Esophagus (tissue), 2 donors: ENCODE results near the gene CHRFAM7A. TPM values are rescaled to one million over a fixed set of nuclear protein-coding genes. Genes with fewer than 3 reads are reported as not detected.
"Not testable (repeated sequence)": the region's sequence is repeated elsewhere in the genome, so short reads cannot be mapped to it uniquely, and the experiment has no call there.

ENCODE experiments used
- H3K27ac ChIP-seq, 2 donors: one replicate each; pipeline ENCODE4 v1.5.1; 2013; ENCODE audit warnings: low read depth in 2 of 2, mild to moderate bottlenecking in 2 of 2, inconsistent platforms in 1 of 2, low read length in 1 of 2, moderate library complexity in 1 of 2
- H3K27me3 ChIP-seq, 2 donors: one replicate each; pipeline ENCODE4 v1.6.1; 2013; ENCODE audit warnings: low read length in 2 of 2, control low read depth in 1 of 2, mild to moderate bottlenecking in 1 of 2; ENCODE audit not compliant: insufficient read depth in 2 of 2, control insufficient read depth in 1 of 2
- H3K36me3 ChIP-seq, 2 donors: one replicate each; pipeline ENCODE4 v1.6.1; 2013; ENCODE audit warnings: low read length in 1 of 2; ENCODE audit not compliant: control insufficient read depth in 2 of 2, insufficient read depth in 2 of 2
- H3K4me1 ChIP-seq, 2 donors: one replicate each; pipeline ENCODE4 v1.6.1; 2013; ENCODE audit warnings: low read length in 1 of 2; ENCODE audit not compliant: control insufficient read depth in 2 of 2, insufficient read depth in 2 of 2
- H3K4me3 ChIP-seq, 2 donors: one replicate each; pipeline ENCODE4 v1.5.1; 2013; ENCODE audit warnings: low read length in 2 of 2, mild to moderate bottlenecking in 2 of 2, low read depth in 1 of 2, moderate library complexity in 1 of 2
- H3K9me3 ChIP-seq, 2 donors: one replicate each; pipeline ENCODE4 v1.6.1; 2013; ENCODE audit warnings: mild to moderate bottlenecking in 2 of 2, low read depth in 1 of 2, low read length in 1 of 2, moderate library complexity in 1 of 2; ENCODE audit not compliant: control insufficient read depth in 2 of 2, insufficient read depth in 1 of 2
- WGBS, 2 donors: extraction: QIAGEN DNeasy Blood & Tissue Kit; methylation state at CpG; one replicate each; pipeline ENCODE4 v1.1.7; 2013; 5-methylcytosine and 5-hydroxymethylcytosine counted together
- polyA plus RNA-seq, 2 donors: library from polyadenylated mRNA; stranded (reverse); fragments of 200-250 nt; gene quantifications; one replicate each; pipeline ENCODE4 v1.2.3, GENCODE V29; 2013
- donor health status: healthy with polysubstance abuse.
- donor health status: Bipolar disorder and iron deficiency.

The CHRFAM7A gene
- under 1 TPM; 0.06 to 0.16 TPM for polyA plus RNA-seq

- not testable (repeated sequence) for H3K27ac ChIP-seq, H3K4me1 ChIP-seq, H3K4me3 ChIP-seq, H3K36me3 ChIP-seq, H3K27me3 ChIP-seq, H3K9me3 ChIP-seq
- WGBS, 2 donors: 1% methylated on average over 13 of the region's 74 CpGs; no CpG with 5 or more reads in 1 of the 2 donors
Measured at GRCh38 chr15:30392766-30393663, at the start of gene CHRFAM7A. TSS of gene CHRFAM7A (minus strand) at chr15:30393540. CDS start at chr15:30383351, 10,189 bp downstream.

DNA sequence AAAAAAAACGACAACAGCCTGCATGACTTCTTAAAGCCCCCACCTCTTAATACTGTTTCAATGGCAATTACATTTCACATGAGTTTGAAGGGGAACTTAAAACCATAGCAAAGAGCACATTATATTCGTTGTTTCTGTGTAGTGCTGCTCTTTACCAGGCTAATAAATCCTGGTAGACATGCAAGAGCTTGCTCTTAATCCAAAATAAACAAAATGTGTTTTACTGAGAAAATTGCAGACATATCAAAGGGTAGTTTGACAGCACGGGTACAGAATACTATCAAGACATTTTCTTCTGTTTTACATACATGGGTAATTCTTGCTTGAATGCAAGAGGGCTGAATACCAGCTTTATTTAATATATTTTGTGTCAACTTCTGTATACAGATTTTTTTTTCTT is 45.0 kb upstream of the CHRFAM7A start:
- not testable (repeated sequence) for H3K9me3 ChIP-seq, H3K27ac ChIP-seq, H3K4me1 ChIP-seq, H3K4me3 ChIP-seq, H3K27me3 ChIP-seq, H3K36me3 ChIP-seq
- 17 to 21% methylated on average over 1 to 2 of the region's 3 CpGs for WGBS, 2 donors

DNA sequence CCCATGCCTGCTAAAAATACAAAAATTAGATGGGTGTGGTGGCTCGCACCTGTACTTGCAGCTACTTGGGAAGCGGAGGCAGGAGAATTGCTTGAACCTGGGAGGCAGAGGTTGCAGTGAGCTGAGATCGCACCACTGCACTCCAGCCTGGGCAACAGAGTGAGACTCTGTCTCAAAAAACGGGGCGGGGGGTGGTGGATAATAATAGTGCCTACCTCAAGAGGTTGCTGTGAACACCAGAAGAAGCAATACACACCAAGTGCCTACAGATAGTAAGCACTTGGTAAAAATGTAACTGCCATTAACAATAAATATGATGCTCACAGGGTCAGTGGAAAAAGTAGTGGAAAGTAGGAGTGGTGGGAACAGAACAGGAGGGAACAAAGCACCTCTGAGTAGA is 42.5 kb upstream of the CHRFAM7A start:
- H3K36me3 ChIP-seq, H3K27ac ChIP-seq, H3K9me3 ChIP-seq, H3K4me3 ChIP-seq, H3K4me1 ChIP-seq, H3K27me3 ChIP-seq: not testable (repeated sequence)
- 87 to 96% methylated on average over 3 of the region's 5 CpGs for WGBS, 2 donors

GRCh38 chr15:30420723-30421122 is 27.4 kb upstream of the CHRFAM7A start:
- not testable (repeated sequence) for H3K9me3 ChIP-seq, H3K36me3 ChIP-seq, H3K27ac ChIP-seq, H3K27me3 ChIP-seq, H3K4me1 ChIP-seq, H3K4me3 ChIP-seq
- 74 to 86% methylated on average over 4 to 6 of the region's 6 CpGs for WGBS, 2 donors

DNA sequence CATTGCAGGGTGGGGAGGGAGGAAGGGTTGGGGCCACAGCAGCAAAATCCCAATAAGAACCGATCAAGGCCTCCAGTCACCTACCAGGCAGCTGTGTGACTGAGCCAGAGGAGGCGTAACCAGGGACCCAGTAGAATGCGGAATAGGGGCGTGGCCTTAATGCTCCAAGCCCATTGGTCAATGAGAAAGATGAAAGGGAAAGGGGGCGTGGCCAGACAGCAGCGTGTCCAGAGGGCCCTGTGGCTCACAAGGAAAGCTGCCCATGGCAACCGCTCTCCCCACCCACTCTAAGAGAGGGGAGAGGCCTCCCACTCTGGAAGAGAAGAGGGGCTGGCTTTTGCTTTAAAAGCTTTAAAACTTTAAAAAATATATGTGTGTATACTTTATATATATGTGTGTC is 20.8 kb upstream of the CHRFAM7A start, which contains the start of gene GOLGA8R:
Gene GOLGA8R, minus strand, starts transcription at position 101 of the 400 bp plus-strand sequence. Its CDS starts 98 bp downstream, at position 3.
- H3K36me3 ChIP-seq, H3K27ac ChIP-seq, H3K9me3 ChIP-seq, H3K27me3 ChIP-seq, H3K4me1 ChIP-seq, H3K4me3 ChIP-seq: not testable (repeated sequence)
- WGBS, 2 donors: no CpG with 5 or more reads among the region's 7 CpGs

DNA sequence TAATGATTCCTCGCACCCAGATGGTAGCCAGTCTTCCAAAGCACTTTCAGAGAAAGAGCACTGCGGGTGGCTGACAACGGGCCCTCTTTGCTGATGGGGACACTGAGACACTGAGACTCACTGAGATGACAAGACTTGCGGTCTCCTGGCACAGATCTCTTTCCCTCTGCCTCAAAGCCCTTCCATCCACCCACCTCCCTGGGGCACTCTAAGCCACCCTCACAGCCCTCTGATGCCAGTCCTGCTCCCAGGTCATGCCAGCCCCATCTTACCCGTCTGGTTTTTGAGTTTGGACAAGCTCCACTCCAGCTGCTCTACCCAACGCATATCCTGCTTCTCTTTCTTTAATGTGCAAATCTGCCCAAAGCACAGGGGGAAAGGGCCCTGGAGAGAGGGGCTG is 14.3 kb upstream of the CHRFAM7A start:
- not testable (repeated sequence) for H3K4me1 ChIP-seq, H3K4me3 ChIP-seq, H3K27ac ChIP-seq, H3K36me3 ChIP-seq, H3K9me3 ChIP-seq, H3K27me3 ChIP-seq
- whole genome bisulfite sequencing, 2 donors: 77 to 87% methylated on average over 5 of the region's 6 CpGs

- H3K9me3 ChIP-seq, H3K36me3 ChIP-seq, H3K27me3 ChIP-seq, H3K4me3 ChIP-seq, H3K27ac ChIP-seq, H3K4me1 ChIP-seq: not testable (repeated sequence)
- WGBS, 2 donors: 0 to 7% methylated on average over 2 of the region's 6 CpGs
Measured at GRCh38 chr15:30398988-30399387, 5.6 kb upstream of the CHRFAM7A start.

GRCh38 chr15:30393664-30393991 is 288 bp upstream of the CHRFAM7A start:
- H3K4me3 ChIP-seq, H3K27ac ChIP-seq, H3K27me3 ChIP-seq, H3K36me3 ChIP-seq, H3K4me1 ChIP-seq, H3K9me3 ChIP-seq: not testable (repeated sequence)
- WGBS, 2 donors: 14% methylated on average over 5 of the region's 23 CpGs; no CpG with 5 or more reads in 1 of the 2 donors

GRCh38 chr15:30386318-30386887 is 6.9 kb downstream of the CHRFAM7A start:
- H3K4me1 ChIP-seq, H3K9me3 ChIP-seq, H3K4me3 ChIP-seq, H3K27ac ChIP-seq, H3K27me3 ChIP-seq, H3K36me3 ChIP-seq: not testable (repeated sequence)
- no CpG with 5 or more reads among the region's 6 CpGs for WGBS, 2 donors

GRCh38 chr15:30377082-30377413 is 16.3 kb downstream of the CHRFAM7A start:
- H3K27ac ChIP-seq, H3K4me1 ChIP-seq, H3K27me3 ChIP-seq, H3K9me3 ChIP-seq, H3K4me3 ChIP-seq, H3K36me3 ChIP-seq: not testable (repeated sequence)
- WGBS, 2 donors: no CpG with 5 or more reads among the region's 5 CpGs
